Naive thymus-derived CD8-positive, alpha-beta T cell (primary cell): ENCODE data around the gene JUNB. TPM values are rescaled to one million over a fixed set of nuclear protein-coding genes. Genes with fewer than 3 reads are reported as not detected.

Experiments used
- ATAC-seq, 2 donors: fragments of 150-1000 bp; cut with Tn5 transposase in 1 of 2; sonication (Bioruptor Pico), chemical (Tn5 transposase) in 1 of 2; 1 replicate in 1 of 2; 2 replicates in 1 of 2; pipeline ENCODE4 v1.10.0; 2021; ENCODE audit warnings: mild to moderate bottlenecking in 2 of 2, moderate library complexity in 2 of 2
- POLR2A ChIA-PET: fragments of 350-600 bp; sonication (Branson Sonifier 250); formaldehyde crosslinking; loops from one replicate; lab custom pipeline; 2021; ENCODE audit warnings: antibody characterized with exemption; lab: Charles Lee
- DNase-seq, 10 donors: peaks; one replicate each; pipeline versions ENCODE4 v3.0.0 to v3.0.0-alpha.2; 2020 to 2022
- H3K27ac Mint-ChIP-seq, 10 donors: one replicate each; pipeline ENCODE4 v1.8.0; 2020 to 2022; ENCODE audit warnings: mild to moderate bottlenecking in 10 of 10, mixed read lengths in 10 of 10, moderate library complexity in 4 of 10, inconsistent platforms in 1 of 10
- H3K27me3 Mint-ChIP-seq, 5 donors: one replicate each; pipeline ENCODE4 v1.8.0; 2021 to 2022; ENCODE audit warnings: mixed read lengths in 5 of 5
- H3K36me3 Mint-ChIP-seq, 3 donors: one replicate each; pipeline ENCODE4 v1.8.0; 2020 to 2022; ENCODE audit warnings: mixed read lengths in 3 of 3, mild to moderate bottlenecking in 2 of 3, inconsistent platforms in 1 of 3
- H3K4me1 Mint-ChIP-seq, 4 donors: one replicate each; pipeline ENCODE4 v1.8.0; 2021 to 2022; ENCODE audit warnings: mixed read lengths in 4 of 4
- H3K4me3 Mint-ChIP-seq, 10 donors: one replicate each; pipeline ENCODE4 v1.8.0; 2020 to 2022; ENCODE audit warnings: mild to moderate bottlenecking in 10 of 10, mixed read lengths in 10 of 10, moderate library complexity in 6 of 10, inconsistent platforms in 1 of 10
- H3K9me3 Mint-ChIP-seq, 9 donors: one replicate each; pipeline ENCODE4 v1.8.0; 2020 to 2022; ENCODE audit warnings: mixed read lengths in 9 of 9, mild to moderate bottlenecking in 3 of 9, inconsistent platforms in 1 of 9, moderate library complexity in 1 of 9
- polyA plus RNA-seq, 3 donors: library from polyadenylated mRNA; unstranded; fragments of 300-500 nt; fragmentation: Illumina TruSeq; gene quantifications; one replicate each; pipeline ENCODE4 v1.2.3, GENCODE V29; 2021
- total RNA-seq, 8 experiments: library from RNA in 2 of 8; stranded (reverse) in 2 of 8; gene quantifications; one replicate each; pipeline ENCODE4 v1.2.3 and lab custom pipeline; 2021 to 2026

The JUNB gene
- total and polyA plus RNA-seq, 5 experiments from 2014 or later: 99.1 to 1,468 (median 845) TPM

DNA sequence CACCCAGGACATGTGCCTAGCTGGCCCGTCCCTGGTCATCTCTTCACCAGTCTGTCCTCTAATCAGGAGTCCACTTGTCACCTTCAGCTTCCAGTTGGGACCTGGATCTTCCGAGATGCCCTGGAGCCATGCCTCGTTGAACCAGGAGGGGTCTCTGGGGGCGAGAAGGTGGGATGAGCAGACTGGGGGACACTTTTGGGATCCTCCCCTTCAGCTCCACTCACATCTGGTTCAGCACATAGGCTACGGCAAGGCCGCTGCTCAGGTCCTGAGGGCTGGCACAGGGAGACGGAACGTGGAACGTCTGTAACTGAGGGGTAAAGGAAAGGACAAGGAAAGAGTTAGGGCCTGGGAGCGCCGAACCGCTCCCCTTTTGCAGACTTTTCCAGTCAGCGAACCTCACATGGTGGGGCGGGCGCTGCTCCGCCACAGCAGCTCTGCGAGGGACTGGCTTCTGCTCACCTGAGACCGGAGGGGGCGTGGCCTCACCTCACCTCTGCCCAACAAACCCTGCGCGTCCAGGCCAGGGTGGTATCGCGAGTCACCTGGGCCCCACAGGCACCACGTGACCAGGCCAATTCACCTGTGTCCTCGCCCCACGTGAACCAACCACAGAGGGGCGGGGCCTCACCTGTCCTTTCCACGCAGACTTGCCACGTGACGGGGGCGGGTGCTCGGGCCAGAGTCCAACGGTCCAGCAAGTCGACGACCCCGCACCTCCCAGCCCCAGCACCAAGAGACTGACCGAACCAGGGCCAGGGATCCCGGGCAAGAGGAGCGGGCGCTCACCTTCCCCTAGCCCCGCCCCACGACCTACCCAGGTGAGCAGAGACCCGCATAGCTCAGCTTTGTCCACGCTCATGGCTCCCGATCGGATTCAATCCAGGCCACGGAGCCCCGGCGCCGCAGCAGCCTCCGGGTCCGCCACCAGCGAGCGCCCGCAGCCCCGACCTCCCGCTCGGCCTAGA lies 16.4 kb upstream of the JUNB start, which contains the start of gene HOOK2:
Gene HOOK2, minus strand, starts transcription at position 965 of the 968 bp plus-strand sequence. Its CDS starts 103 bp downstream, at position 862.
- H3K36me3 Mint-ChIP-seq: peaks cover 0 to 2% (median 0%) of the 10 kb centered on the region in 3 donors
- ATAC-seq: peak; percentile 9 to 23
- DNase-seq: peak in 7 of 10 donors; percentile 12 to 82 (median 51)
- peaks cover 13 to 36% (median 25%) of the 10 kb centered on the region in 4 donors for H3K4me1 Mint-ChIP-seq
- peak within 1 kb of the TSS; percentile 68 to 89 (median 80) for H3K4me3 Mint-ChIP-seq
- H3K27ac Mint-ChIP-seq: peak within 1 kb of the TSS in 9 of 10 donors; percentile 63 to 94 (median 88)
- POLR2A ChIA-PET: interaction anchor here (0.6 to 20.9 kb wide), 6 partner anchors 8 to 88 kb away, joined by 3 to 1021 read pairs (median 4); partner anchors contain the start of genes JUNB, PRDX2, RNASEH2A and THSD8
- no peaks in the 10 kb centered on the region for H3K9me3 Mint-ChIP-seq
- H3K27me3 Mint-ChIP-seq: no peaks in the 10 kb centered on the region

DNA sequence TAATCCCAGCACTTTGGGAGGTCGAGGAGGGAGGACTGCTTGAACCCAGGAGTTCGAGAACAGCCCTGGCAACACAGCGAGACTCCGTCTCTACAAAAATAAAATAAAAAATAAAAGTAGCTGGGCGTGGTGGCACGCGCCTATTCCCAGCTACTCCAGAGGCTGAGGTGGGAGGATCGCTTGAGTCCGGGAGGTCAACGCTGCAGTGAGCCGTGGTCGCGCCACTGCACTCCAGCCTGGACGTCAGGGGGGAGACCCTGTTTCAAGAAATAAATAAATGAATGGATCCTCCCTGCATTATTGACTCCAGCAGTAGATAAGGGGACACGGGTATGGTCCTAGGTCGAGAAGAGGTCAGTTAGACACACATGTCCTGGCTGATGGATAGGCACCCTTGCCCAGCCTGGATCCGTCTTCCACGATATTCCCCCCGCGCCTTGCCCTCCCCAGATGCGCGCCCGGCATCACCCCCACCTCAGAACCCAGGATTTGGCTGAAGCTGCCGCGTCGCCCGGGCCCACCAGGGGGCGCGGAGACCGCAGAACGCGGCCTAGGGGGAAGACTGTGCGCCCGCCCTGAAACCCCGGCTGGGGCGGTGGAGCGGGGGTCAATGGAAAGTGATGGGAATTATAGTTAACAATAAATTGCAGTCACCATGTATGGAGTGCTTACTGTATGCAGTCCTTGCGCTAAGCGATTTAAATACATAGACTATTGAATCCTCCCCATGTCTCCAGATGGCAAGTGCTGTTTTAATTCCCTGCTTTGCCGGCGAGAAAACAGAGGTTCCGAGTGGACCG lies 13.9 kb upstream of the JUNB start:
- no peaks in the 10 kb centered on the region for H3K27me3 Mint-ChIP-seq
- POLR2A ChIA-PET: interaction anchor here (0.8 to 20.9 kb wide), 9 partner anchors 11 to 113 kb away, joined by 3 to 1021 read pairs (median 4); partner anchors contain the start of genes DHPS, GCDH, GET3 and JUNB
- peaks cover 21 to 49% (median 36%) of the 10 kb centered on the region in 4 donors for H3K4me1 Mint-ChIP-seq
- H3K9me3 Mint-ChIP-seq: no peaks in the 10 kb centered on the region
- DNase-seq (peak; percentile 66 to 90 (median 82)), ATAC-seq (peak; percentile 5 to 23)
- peak overlapping the region; percentile 79 to 88 (median 84) for H3K4me3 Mint-ChIP-seq
- peak overlapping the region; percentile 72 to 97 (median 93) for H3K27ac Mint-ChIP-seq
- peaks cover 0 to 2% (median 0%) of the 10 kb centered on the region in 3 donors for H3K36me3 Mint-ChIP-seq

DNA sequence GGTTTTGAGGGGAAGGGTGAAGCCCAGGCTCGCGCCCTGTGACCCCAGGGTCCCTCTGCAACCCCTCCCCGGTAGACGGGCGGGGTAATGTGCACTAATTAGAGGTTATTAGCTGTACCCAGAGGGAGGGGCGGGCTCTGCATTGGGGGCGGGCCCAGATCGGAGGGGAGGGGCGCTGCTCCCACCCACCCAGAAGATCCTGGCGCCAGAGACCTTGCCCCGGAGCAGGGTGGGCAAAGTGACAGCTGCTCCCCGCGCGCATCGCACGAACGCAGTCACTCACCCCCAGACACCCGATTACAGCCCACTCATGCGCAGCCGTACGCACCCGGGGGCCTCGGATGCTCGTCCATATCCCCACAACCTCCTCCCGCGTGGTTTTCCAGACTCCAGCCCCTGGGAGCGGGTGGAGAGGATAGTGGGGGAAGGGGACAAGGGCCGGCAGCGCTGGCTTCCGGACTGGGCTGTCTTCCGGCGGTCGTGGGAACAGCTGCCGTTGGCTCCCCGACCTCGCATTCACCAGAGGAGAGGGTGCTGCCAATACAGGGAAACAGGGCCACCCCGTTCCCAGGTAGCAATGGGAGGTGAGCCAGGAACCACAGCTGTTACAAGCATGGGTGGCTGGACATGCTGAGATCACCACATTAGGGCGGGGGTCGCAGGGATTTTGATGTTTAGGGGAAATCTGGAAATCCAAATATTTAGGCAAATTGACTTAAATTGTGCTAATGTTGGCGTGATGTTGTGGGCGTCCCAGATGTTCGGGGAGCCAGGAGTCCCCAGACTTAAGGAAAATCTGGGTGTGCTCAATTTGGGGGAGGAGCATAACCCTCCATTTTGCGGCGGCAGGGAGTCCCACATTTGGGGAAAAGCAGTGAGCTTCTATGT lies 13.0 kb upstream of the JUNB start:
- Mint-ChIP-seq H3K4me1 (peaks cover 21 to 51% (median 37%) of the 10 kb centered on the region in 4 donors), H3K9me3 (no peaks in the 10 kb centered on the region), H3K27me3 (no peaks in the 10 kb centered on the region), H3K4me3 (peak overlapping the region; percentile 79 to 88 (median 84)), H3K27ac (peak overlapping the region; percentile 72 to 97 (median 93)), H3K36me3 (peaks cover 0 to 2% (median 0%) of the 10 kb centered on the region in 3 donors)
- ATAC-seq (no peak), DNase-seq (peak in 8 of 10 donors; percentile 24 to 55 (median 40))
- POLR2A ChIA-PET: interaction anchor here (0.8 to 20.9 kb wide), 8 partner anchors 10 to 112 kb away, joined by 3 to 1021 read pairs (median 4); partner anchors contain the start of genes GCDH, GET3, JUNB and PRDX2

DNA sequence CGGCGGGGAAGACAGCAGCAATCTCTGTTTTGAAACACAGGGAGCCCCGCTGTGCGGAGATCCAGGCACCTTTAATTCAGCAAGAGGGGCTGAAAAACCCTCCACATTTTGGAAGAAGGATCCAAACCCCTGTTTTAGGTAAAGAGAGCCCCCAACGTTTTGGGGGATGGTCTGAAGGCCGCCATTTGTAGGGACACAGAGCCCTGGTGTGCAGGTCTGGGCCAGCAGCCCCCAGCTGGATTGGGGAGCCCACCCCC lies 12.5 kb upstream of the JUNB start:
- DNase-seq (no peak), ATAC-seq (no peak)
- H3K36me3 Mint-ChIP-seq: no peaks in the 10 kb centered on the region
- H3K4me3 Mint-ChIP-seq: peak overlapping the region; percentile 79 to 88 (median 84)
- no peaks in the 10 kb centered on the region for H3K9me3 Mint-ChIP-seq
- POLR2A ChIA-PET: interaction anchor here (1.2 to 20.9 kb wide), 4 partner anchors 10 to 82 kb away, joined by 3 to 1021 read pairs (median 20); partner anchors contain the start of genes JUNB, PRDX2, RNASEH2A and THSD8
- peaks cover 20 to 51% (median 39%) of the 10 kb centered on the region in 4 donors for H3K4me1 Mint-ChIP-seq
- no peaks in the 10 kb centered on the region for H3K27me3 Mint-ChIP-seq
- H3K27ac Mint-ChIP-seq: peak overlapping the region in 9 of 10 donors; percentile 84 to 97 (median 94)

DNA sequence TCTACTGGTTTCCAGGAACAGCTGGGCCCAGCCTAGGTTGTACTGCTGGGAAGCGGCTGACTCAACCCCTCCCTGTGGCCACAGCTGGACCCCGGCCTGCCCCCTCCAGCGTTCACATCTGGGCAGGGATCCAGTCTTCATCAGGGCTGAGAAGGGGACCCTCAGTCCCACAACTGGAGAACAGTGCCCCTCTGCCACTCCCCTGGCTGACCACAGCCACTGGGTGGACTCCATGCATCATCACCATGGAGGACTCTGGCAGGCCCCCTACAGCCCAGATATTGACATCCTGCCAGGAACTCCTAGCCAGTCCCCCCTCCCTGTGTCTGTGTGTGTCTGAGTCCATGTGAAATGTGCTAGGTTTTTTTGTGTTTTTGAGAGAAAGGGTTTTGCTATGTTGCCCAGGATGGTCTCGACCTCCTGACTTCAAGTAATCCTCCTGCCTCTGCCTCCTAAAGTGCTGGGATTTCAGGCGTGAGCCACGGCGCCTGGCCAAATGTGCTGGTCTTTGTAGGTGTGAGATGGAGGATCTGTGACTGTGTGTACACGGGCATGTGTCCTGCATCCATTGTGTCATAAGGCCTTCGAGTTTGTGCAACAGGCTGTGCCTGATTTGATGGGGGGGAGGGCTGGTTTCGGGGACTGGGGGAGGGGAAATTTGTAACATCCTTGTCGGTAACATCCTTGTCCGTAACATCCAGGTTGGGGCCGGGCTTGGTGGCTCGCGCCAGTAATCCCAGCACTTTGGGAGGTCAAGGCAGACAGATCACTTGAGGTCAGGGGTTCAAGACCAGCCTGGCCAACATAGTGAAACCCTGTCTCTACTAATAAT lies 11.9 kb upstream of the JUNB start:
- H3K27me3 Mint-ChIP-seq: no peaks in the 10 kb centered on the region
- peaks cover 20 to 51% (median 38%) of the 10 kb centered on the region in 4 donors for H3K4me1 Mint-ChIP-seq
- POLR2A ChIA-PET: interaction anchor here (1.2 to 20.9 kb wide), 3 partner anchors 9 to 82 kb away, joined by 3 to 1021 read pairs (median 34); partner anchors contain the start of genes JUNB, PRDX2 and THSD8
- no peaks in the 10 kb centered on the region for H3K9me3 Mint-ChIP-seq
- DNase-seq (no peak), ATAC-seq (no peak)
- H3K36me3 Mint-ChIP-seq: no peaks in the 10 kb centered on the region
- peak overlapping the region in 9 of 10 donors; percentile 57 to 97 (median 92) for H3K27ac Mint-ChIP-seq
- H3K4me3 Mint-ChIP-seq: peak overlapping the region; percentile 33 to 86 (median 80)

DNA sequence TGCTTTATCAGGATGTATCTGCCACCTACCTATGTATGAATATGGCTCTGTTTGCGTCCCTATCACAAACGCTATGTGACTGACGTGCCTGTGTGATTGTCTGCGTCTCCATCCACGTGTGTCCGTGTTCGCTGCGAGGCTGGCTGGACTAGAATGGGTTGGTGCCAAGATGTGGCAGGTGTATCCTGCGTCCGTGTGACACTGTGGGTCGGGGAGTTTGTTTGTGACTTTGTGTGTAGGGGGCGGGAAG lies 9.2 kb upstream of the JUNB start:
- Mint-ChIP-seq H3K27ac (peak overlapping the region in 6 of 10 donors; percentile 89 to 100 (median 98)), H3K4me3 (peak overlapping the region; percentile 75 to 98 (median 87)), H3K27me3 (no peaks in the 10 kb centered on the region), H3K36me3 (no peaks in the 10 kb centered on the region), H3K4me1 (peaks cover 20 to 52% (median 38%) of the 10 kb centered on the region in 4 donors), H3K9me3 (no peaks in the 10 kb centered on the region)
- ATAC-seq (peak in 1 of 2 donors; percentile 81), DNase-seq (peak in 2 of 10 donors; percentile 93 to 99)
- POLR2A ChIA-PET: interaction anchor here (1.0 to 20.9 kb wide), 11 partner anchors 9 to 171 kb away, joined by 3 to 1021 read pairs (median 5); partner anchors contain the start of genes CALR, FBXW9, JUNB and PRDX2

DNA sequence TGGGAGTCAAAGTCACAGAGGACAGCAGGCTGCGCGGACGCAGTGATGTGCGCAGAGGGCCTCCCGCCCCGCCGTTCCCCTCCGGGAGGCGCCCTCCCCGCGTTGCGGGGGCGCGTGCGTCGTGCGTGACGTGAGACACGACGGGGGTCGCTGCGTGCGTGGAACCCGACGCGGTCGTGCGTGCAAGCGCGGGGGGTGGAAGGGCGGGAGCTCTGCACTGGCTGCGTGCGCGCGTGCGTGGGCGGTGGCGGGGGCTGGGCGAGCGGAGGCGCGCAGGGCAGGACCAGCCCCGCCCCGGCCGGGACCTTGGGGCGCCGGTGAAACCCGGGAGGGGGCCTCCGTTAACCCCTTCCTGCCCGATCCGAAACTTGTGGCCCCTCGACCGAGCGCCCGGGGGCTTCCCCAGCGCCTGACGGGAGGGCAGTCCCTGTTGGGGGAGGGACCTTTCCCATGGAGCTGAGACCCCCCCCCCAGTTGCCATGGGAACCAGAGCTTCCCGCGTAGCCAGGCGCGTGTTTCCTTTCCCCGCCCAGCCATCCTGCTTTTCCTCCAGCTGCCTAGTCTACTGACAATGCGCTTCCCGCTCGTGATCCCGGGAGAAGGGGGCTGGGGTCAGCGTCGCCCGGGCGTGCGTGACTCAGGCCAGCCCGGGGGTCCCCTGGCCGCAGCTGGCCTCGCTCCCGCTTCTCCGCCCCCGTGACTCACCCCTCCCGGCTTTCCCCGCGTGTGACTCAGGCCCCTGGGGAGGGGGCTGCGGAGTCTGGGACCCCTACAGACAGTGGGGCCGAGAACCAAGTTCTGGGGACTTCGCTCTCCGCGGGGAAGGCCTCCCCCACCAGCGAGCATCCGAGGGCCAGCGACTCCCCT lies 8.6 kb upstream of the JUNB start:
- Mint-ChIP-seq H3K36me3 (no peaks in the 10 kb centered on the region), H3K4me3 (peak overlapping the region; percentile 75 to 98 (median 87)), H3K27me3 (no peaks in the 10 kb centered on the region), H3K27ac (peak overlapping the region in 6 of 10 donors; percentile 89 to 100 (median 98)), H3K4me1 (peaks cover 18 to 51% (median 36%) of the 10 kb centered on the region in 4 donors), H3K9me3 (no peaks in the 10 kb centered on the region)
- ATAC-seq (peak; percentile 62 to 70), DNase-seq (peak in 8 of 10 donors; percentile 92 to 99 (median 98))
- POLR2A ChIA-PET: interaction anchor here (0.6 to 20.9 kb wide), 16 partner anchors 10 to 718 kb away, joined by 3 to 1021 read pairs (median 4); partner anchors contain the start of genes CALR, FBXW9, GET3 and JUNB

DNA sequence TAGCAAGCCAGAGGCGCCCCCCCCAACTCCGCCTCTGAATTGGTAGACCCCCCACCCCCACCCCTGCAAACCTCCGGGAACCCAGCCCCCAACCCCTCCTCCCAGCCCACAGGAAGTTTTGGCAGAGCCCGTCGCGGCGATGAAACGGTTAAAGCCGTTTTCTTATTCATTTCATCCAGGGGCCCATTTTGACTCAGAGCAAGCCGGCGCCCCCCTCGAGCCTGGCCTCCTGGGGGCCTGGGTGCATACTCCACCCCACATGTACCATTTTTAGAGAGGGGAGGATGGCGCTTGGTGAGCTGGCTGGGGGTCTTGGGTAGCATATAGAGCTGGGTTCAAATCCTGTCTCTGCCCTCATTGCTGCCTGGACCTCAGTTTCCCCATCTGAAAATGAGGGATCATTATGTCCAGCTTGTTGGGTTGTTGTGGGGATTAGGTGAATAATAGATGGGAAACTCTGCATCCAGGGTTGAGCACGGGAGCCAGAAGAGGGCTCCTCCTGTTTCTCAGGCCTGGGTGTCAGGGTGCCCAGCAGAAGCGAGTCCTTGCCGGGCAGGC lies 7.9 kb upstream of the JUNB start:
- DNase-seq: peak in 4 of 10 donors; percentile 36 to 74 (median 38)
- POLR2A ChIA-PET: interaction anchor here (0.7 to 20.9 kb wide), 11 partner anchors 14 to 173 kb away, joined by 3 to 1021 read pairs (median 4); partner anchors contain the start of genes CALR, GET3, JUNB and PRDX2
- H3K27ac Mint-ChIP-seq: peak overlapping the region in 2 of 10 donors; percentile 92 to 99
- no peaks in the 10 kb centered on the region for H3K36me3 Mint-ChIP-seq
- H3K27me3 Mint-ChIP-seq: no peaks in the 10 kb centered on the region
- no peak for ATAC-seq
- H3K9me3 Mint-ChIP-seq: no peaks in the 10 kb centered on the region
- H3K4me1 Mint-ChIP-seq: peaks cover 17 to 54% (median 30%) of the 10 kb centered on the region in 4 donors
- H3K4me3 Mint-ChIP-seq: peak overlapping the region; percentile 52 to 79 (median 74)

DNA sequence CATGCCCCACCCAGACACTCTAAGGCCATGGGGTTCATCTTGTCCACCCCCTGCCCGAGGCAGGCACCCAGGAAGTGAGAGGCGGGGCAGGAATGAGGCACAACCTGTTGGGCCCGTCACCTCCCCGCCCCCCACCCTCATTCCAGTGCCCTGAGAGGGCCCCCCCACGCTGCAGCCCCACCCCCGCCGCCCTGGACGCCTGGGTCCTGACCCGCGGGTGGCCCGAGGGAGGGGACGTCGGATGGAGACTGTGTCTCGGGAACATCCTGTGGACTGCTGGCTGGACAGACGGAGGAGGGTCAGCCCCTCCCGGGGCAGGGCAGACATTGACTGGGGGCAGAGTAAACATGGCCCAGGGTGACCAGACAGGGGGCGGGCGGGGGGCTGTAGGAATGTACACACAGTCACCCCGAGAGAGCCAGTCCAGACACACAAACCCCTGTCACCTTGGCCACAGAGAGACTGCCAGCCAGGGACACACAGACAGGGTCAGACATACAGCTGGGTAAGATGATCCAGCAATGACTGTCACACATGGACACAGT lies 7.4 kb upstream of the JUNB start:
- Mint-ChIP-seq H3K36me3 (no peaks in the 10 kb centered on the region), H3K4me1 (peaks cover 16 to 54% (median 28%) of the 10 kb centered on the region in 4 donors), H3K9me3 (no peaks in the 10 kb centered on the region), H3K27ac (peak overlapping the region in 2 of 10 donors; percentile 92 to 99), H3K4me3 (peak overlapping the region in 9 of 10 donors; percentile 52 to 79 (median 74)), H3K27me3 (no peaks in the 10 kb centered on the region)
- ATAC-seq (no peak), DNase-seq (no peak)
- POLR2A ChIA-PET: interaction anchor here (0.7 to 20.9 kb wide), 4 partner anchors 13 to 154 kb away, joined by 3 to 1021 read pairs (median 6); partner anchors contain the start of genes CALR, JUNB, PRDX2 and THSD8
